Measurements from ENCODE around the gene STRN3.
"Not testable (repeated sequence)": the region's sequence is repeated elsewhere in the genome, so short reads cannot be mapped to it uniquely, and the experiment has no call there.

Gene STRN3

GRCh38 chr14:30969796-30970195 lies 56.4 kb downstream of the STRN3 start:
- DNase-seq (ENCODE audit: low spot score) = not testable (repeated sequence)

GRCh38 chr14:30967364-30968098 lies 58.6 kb downstream of the STRN3 start:
- DNase-seq (ENCODE audit: low spot score) = not testable (repeated sequence)

DNA sequence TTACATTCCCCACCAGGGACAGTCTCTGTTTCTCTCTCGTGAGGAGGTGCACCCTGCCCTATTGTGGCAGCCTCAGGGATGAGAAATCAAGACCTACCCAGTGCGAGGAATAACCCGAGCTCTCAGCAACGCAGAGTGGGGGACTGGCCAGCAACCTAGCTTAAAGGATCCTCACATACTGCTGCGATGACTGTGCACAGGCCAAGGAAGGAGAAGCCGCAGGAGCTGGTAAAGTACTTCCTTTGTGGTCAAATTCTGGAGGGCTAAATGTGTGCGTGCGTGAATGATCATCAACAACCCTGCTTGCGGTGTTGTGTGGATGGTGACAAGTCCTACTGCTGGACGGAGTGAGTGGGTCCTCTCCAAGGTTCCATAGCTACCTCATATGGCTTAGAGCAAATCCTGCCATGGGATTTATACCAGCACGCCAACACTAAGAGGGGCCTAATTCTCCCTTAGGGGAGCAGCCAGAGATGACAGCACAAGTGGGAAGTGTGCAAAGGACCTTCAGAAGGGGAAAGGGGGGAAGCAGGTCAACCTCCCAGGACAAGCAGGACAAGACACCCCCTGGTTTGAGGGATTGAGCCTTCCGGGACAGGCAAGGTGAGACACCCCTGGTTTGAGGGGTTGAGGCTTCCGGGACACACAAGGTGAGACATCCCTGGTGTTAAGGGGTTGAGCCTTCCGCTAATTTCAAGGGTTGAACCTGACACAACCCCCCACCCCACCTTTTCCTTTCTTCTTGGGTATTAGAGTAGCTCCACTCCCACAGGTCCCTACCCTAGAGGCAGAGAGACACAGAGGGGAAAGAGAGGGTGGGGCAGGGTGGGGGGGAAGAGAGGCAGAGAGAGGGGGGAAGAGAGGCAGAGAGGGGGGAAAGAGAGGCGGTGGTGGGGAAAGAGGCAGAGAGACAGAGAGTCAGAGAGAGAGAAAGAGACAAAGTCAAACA lies 59.5 kb downstream of the STRN3 start:
- DNase-seq (ENCODE audit: low spot score) = no peak

DNA sequence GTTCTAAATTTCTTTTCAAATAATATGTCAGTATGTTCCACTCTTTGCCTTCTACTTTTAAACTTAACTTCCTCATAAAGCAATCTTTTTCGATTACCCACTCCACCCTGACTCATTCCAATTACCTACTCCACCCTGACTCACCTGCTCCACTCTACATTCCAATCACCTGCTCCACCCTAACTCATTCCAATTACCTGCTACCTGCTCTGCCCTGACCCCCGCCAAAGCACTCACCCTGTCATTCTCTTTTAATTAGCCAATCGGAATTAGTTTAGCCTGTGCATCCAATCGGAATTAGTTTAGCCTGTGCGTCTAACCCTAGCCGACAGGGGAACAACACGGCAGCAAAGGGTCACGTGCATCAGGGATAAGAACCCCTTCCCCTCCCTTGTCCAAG lies 60.3 kb downstream of the STRN3 start:
- not testable (repeated sequence) for DNase-seq (ENCODE audit: low spot score)

DNA sequence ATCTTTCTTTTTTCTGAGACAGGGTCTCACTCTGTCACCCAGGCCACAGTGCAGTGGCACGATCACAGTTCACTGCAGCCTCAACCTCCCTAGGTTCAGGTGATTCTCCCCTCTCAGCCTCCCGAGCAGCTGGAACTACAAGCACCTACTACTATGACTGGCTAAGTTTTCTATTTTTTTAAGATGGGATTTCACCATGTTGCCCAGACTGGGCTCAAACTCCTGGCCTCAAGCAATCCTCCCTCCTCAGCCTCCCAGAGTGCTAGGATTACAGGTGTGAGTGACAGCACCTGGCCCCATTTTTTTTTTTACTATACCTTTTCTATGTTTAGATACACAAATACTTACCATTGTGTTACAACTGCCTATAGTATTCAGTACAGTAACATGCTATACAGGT lies 63.6 kb downstream of the STRN3 start:
- not testable (repeated sequence) for DNase-seq (ENCODE audit: low spot score)

DNA sequence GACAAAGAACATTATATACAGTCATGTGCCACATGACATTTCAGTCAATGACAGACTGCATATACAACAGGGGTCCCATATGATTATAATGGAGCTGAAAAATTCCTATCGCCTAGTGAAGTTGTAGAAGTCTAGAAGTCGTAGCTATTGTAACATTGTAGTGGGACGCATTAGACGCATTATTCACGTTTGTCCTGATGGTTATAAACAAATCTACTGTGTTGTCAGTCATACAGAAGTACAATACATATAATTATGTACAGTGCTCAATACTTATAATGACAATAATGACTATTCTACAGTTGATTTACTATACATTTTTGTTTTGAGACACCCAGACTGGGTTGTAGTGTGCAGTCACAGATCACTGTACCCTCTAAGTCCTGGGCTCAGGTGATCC lies 64.8 kb downstream of the STRN3 start:
- no peak for DNase-seq (ENCODE audit: low spot score)

DNA sequence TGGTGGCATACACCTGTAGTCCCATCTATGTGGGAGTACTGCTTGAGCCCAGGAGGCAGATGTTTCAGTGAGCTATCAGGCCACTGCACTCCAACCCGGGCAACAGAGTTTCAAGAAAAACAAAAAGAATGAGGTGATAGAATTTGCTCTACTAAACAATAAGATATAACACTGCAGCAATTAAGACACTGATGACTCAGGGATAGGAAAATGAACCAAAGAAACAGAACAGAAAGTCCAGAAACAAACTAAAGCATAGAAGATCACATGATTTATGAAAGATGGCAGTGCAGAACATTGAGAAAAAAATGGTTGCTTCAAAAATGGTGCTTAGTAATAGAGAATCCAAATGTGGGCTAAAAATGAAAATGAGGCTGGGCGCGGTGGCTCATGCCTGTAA lies 66.0 kb downstream of the STRN3 start:
- DNase-seq (ENCODE audit: low spot score) = no peak

- DNase-seq (ENCODE audit: low spot score) = no peak
These were observed 67.4 kb downstream of the STRN3 start for GRCh38 chr14:30958555-30959407.

- DNase-seq (ENCODE audit: low spot score) = no peak
These were observed 68.3 kb downstream of the STRN3 start for GRCh38 chr14:30957813-30958370.

GRCh38 chr14:30949651-30950050 lies 76.5 kb downstream of the STRN3 start:
- DNase-seq (ENCODE audit: low spot score) = no peak

DNA sequence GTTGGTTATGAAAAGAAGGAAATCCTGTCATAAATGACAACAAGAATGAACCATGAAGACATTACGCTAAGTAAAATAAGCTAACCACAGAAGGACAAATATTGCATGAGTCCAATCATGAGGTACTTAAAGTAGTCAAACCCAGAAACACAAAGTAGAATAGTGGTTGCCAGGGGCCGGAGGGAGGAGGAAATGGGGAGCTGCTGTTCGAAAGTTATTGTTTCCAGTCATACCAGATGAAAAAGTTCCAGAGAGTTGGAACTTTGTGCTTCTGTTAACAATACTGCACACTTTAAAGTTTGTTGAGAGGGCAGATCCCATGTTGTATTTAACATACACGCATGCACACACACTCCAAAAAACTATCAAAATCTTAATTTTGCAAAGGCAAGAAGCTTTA lies 82.5 kb downstream of the STRN3 start:
- no peak for DNase-seq (ENCODE audit: low spot score)

- DNase-seq (ENCODE audit: low spot score) = no peak
These were observed 85.3 kb downstream of the STRN3 start for GRCh38 chr14:30940886-30941285.

- no peak for DNase-seq (ENCODE audit: low spot score)
These were observed 87.6 kb downstream of the STRN3 start for GRCh38 chr14:30938617-30939016.

DNA sequence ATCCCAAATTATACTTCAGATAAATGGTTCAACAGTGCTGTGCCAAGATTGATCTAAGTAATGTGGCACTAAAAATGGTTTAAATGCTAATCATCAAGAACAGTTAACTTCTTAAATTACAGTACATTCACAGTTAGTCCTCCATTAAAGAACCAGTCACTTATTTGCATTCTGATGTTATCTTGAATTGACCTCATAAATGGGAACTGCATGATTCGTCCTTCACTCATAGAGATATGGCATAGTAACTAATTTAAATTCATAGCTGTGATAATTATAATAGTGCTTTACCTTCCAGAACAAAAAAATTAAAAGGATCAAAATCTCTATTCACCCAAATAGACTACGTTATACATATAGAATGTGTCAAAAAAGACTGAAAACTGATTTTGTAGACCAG lies 90.7 kb downstream of the STRN3 start:
- DNase-seq (ENCODE audit: low spot score) = no peak

DNA sequence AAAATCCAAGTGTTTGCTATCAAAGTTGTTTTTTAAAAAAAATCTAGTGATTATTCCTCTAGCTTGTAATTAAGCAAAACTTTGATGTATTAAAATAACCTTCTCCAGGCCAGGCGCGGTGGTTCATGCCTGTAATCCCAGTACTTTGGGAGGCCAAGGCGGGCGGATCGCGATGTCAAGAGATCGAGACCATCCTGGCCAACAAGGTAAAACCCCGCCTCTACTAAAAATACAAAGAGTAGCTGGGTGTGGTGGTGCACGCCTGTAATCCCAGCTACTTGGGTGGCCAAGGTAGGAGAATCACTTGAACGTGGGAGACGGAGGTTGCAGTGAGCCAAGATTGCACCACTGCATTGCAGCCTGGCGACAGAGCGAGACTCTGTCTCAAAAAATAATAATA lies 92.2 kb downstream of the STRN3 start:
- not testable (repeated sequence) for DNase-seq (ENCODE audit: low spot score)

DNA sequence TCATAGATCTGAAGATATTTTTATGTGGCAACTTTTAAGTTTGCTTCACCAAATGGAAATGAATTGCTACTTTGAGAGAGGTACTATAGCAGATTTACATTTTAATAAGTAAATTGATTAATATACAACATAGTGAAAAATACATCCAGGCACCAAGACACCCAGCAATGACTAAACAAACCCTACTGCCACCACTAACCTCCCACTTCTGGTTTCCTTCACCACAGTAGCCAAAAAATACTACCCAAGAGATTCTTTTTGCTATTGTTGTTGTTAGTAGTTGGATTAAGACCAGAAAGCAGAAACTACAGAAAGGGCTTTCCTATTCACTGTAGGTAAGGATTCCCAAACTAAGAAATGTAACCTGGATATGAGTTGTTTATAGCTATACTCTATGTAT lies 97.7 kb downstream of the STRN3 start:
- DNase-seq (ENCODE audit: low spot score) = no peak

DNA sequence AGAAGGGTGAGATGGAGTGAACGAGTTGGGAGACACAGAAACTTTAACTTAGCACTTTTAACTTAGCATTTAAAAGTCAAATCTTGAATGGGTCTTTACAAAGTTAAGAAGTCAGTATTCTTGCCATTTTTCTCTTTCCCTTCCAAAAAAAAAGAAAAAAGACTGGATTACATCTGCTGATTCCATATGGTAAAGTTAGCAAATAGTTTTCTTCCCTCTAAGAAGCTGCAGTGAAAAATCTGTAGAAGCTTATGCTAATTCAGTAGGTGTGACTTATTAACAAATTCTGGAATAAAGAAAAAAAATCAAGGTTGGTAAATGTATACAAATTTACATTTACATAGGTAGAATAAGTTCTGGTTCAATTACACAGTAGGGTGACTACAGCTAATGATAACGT lies 100.9 kb downstream of the STRN3 start:
- no peak for DNase-seq (ENCODE audit: low spot score)

DNA sequence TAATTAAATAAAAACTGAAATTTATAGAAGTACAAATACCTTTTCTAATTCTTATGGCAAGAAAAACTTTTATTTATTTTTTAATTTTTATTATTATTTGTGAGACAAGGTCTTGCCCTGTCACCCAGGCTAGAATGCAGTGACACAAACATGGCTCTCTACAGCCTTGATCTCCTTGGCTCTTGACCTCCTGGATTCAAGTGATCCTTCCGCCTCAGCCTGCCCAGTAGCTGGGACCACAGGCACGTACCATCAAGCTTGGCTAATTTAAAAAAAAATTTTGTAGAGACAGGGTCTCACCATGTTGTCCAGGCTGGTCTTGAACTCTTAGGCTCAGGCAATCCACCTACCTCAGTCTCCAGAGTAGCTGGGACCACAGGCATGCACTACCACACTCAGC lies 104.4 kb downstream of the STRN3 start:
- DNase-seq (ENCODE audit: low spot score) = no peak

- no peak for DNase-seq (ENCODE audit: low spot score)
These were observed 104.9 kb downstream of the STRN3 start for GRCh38 chr14:30921305-30921704.

DNA sequence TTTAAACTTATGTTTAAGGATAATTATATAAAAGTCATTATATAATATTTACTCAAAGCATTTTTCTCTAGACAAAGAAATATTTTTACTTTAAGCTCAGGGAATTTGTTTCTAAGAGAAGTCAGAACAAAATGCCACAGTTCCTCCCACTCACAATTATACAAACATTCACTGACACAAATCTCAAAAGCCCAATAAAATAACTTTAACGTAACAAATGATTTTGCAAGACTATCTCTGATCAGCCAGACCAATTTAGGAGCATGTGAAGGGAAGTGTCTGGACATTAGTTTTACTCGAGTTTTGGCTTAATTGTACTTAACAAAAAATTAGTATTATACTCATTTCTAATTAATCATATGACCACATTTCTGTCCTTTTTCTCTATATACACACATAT lies 110.6 kb downstream of the STRN3 start:
- DNase-seq (ENCODE audit: low spot score) = no peak

DNA sequence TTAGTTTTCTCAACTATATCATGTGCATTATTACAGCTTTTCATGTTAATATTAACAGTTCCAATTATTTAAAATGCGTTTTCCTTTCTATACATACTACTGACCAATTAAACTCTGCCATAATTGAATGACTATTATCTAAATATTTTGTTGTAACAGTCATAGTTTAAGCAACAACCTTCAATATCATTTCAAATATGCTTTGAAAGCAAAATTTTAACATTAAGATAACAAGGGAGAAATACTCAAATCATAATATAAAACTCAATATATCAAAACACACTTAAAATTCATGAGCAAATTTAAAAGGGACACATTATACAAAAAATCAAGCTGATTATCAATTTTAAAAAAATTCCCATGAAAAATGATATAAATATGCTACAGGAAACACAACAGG lies 111.4 kb downstream of the STRN3 start:
- no peak for DNase-seq (ENCODE audit: low spot score)

GRCh38 chr14:30908826-30909225 lies 117.4 kb downstream of the STRN3 start:
- DNase-seq (ENCODE audit: low spot score) = no peak
